H1 (cell line): ENCODE measurements around the gene SH2D5.

Experiments used
- EP300 ChIP-seq, 2 experiments: IDR thresholded peaks; 1 replicate in 1 of 2; 2 replicates in 1 of 2; pipeline ENCODE4 v1.6.1; 2011 to 2012; ENCODE audit warnings: low read depth in 2 of 2, low read length in 2 of 2, mild to moderate bottlenecking in 2 of 2, borderline replicate concordance in 1 of 2, inconsistent platforms in 1 of 2, moderate library complexity in 1 of 2
- EZH2 ChIP-seq: fragments of 200-600 bp; sonication (generic); IDR thresholded peaks from 2 replicates; pipeline ENCODE4 v1.7.1; 2012; ENCODE audit warnings: low read depth, mild to moderate bottlenecking, moderate library complexity, low read length, inconsistent platforms; ENCODE audit not compliant: severe bottlenecking
- GABPA ChIP-seq: IDR thresholded peaks from 2 replicates; pipeline ENCODE4 v1.6.1; 2011; ENCODE audit warnings: mild to moderate bottlenecking, low read length, moderate library complexity, borderline replicate concordance; ENCODE audit not compliant: insufficient read depth
- KDM1A ChIP-seq: fragments of 200-600, 300-600 bp; sonication (generic); IDR thresholded peaks from 2 replicates; pipeline ENCODE4 v1.7.1; 2016; ENCODE audit warnings: mild to moderate bottlenecking, low read length, borderline replicate concordance
- MAX ChIP-seq: IDR thresholded peaks from 2 replicates; pipeline ENCODE4 v1.6.1; 2012; ENCODE audit warnings: inconsistent platforms
- PHF8 ChIP-seq: fragments of 200-600 bp; sonication (generic); conservative IDR thresholded peaks from 2 replicates; pipeline ENCODE4 v1.7.1; 2012; ENCODE audit warnings: low read depth, mild to moderate bottlenecking, inconsistent platforms, low read length, moderate library complexity
- SRF ChIP-seq: IDR thresholded peaks from 2 replicates; pipeline ENCODE4 v1.6.1; 2011; ENCODE audit warnings: mild to moderate bottlenecking, low read depth, low read length, moderate library complexity
- TF ChIP-seq, protein P1 (sequence below), 3 experiments: IDR thresholded peaks; 1 replicate in 2 of 3; 2 replicates in 1 of 3; pipeline versions ENCODE4 v1.5.1 to v1.6.1; 2011; ENCODE audit warnings: low read length in 3 of 3, mild to moderate bottlenecking in 3 of 3, inconsistent platforms in 2 of 3, low read depth in 1 of 3, moderate library complexity in 1 of 3; ENCODE audit not compliant: insufficient read depth in 1 of 3; ENCODE audit errors: control extremely low read depth in 1 of 3
- TF ChIP-seq, protein P2 (sequence below): IDR thresholded peaks from 2 replicates; pipeline ENCODE4 v1.6.1; 2011; ENCODE audit warnings: low read length, improper control_type of control experiment
- TF ChIP-seq, protein P3 (sequence below): fragments of 300-600 bp; sonication (generic); IDR thresholded peaks from 2 replicates; pipeline ENCODE4 v1.7.1; 2012; ENCODE audit warnings: low read length, moderate library complexity, mild to moderate bottlenecking, inconsistent platforms; ENCODE audit not compliant: insufficient replicate concordance

DNA sequence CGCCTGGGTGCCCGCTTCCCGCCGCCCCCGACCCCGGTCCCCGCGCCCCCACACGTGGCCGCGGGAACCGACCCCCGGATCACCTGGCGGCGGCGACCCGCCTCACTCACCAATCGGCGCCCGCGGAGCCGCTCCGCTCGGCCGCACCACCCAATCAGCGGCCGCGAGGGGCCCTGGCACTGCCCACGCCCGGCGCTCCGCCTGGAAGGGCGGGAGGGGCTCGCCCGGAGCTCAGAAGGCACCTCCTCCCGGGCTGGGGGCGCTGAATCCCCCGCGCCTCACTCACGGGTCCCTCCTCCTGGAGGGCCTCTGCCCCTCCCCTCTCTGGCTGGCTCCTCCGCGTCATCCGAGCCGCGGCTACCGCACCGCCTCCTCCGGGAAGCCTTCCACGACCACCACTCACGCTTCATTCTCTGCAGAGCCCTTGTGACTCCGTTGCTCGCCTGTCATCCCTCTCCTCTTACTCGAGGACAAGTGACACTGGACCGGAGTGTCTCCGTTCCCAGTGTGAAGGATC is 374 bp downstream of the SH2D5 start:
- TF ChIP-seq MAX (no peak), GABPA (no peak), EP300 (IDR thresholded peaks at IDR 0.05; ENCODE audit: borderline replicate concordance in 1 of 2, low read depth in 2 of 2, low read length in 2 of 2) (no peak), PHF8 (no peak; the same call in 1 of the 2 replicates), EZH2 (no peak), SRF (no peak), KDM1A (peak; percentile 88)
- TF ChIP-seq, protein P1, sequence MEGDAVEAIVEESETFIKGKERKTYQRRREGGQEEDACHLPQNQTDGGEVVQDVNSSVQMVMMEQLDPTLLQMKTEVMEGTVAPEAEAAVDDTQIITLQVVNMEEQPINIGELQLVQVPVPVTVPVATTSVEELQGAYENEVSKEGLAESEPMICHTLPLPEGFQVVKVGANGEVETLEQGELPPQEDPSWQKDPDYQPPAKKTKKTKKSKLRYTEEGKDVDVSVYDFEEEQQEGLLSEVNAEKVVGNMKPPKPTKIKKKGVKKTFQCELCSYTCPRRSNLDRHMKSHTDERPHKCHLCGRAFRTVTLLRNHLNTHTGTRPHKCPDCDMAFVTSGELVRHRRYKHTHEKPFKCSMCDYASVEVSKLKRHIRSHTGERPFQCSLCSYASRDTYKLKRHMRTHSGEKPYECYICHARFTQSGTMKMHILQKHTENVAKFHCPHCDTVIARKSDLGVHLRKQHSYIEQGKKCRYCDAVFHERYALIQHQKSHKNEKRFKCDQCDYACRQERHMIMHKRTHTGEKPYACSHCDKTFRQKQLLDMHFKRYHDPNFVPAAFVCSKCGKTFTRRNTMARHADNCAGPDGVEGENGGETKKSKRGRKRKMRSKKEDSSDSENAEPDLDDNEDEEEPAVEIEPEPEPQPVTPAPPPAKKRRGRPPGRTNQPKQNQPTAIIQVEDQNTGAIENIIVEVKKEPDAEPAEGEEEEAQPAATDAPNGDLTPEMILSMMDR (IDR thresholded peaks at IDR 0.05; ENCODE audit: control extremely low read depth in 1 of 3, insufficient read depth in 1 of 3, low read depth in 1 of 3, low read length in 3 of 3), result no peak
- TF ChIP-seq, protein P2, sequence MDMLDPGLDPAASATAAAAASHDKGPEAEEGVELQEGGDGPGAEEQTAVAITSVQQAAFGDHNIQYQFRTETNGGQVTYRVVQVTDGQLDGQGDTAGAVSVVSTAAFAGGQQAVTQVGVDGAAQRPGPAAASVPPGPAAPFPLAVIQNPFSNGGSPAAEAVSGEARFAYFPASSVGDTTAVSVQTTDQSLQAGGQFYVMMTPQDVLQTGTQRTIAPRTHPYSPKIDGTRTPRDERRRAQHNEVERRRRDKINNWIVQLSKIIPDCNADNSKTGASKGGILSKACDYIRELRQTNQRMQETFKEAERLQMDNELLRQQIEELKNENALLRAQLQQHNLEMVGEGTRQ, result no peak
- TF ChIP-seq, protein P3, sequence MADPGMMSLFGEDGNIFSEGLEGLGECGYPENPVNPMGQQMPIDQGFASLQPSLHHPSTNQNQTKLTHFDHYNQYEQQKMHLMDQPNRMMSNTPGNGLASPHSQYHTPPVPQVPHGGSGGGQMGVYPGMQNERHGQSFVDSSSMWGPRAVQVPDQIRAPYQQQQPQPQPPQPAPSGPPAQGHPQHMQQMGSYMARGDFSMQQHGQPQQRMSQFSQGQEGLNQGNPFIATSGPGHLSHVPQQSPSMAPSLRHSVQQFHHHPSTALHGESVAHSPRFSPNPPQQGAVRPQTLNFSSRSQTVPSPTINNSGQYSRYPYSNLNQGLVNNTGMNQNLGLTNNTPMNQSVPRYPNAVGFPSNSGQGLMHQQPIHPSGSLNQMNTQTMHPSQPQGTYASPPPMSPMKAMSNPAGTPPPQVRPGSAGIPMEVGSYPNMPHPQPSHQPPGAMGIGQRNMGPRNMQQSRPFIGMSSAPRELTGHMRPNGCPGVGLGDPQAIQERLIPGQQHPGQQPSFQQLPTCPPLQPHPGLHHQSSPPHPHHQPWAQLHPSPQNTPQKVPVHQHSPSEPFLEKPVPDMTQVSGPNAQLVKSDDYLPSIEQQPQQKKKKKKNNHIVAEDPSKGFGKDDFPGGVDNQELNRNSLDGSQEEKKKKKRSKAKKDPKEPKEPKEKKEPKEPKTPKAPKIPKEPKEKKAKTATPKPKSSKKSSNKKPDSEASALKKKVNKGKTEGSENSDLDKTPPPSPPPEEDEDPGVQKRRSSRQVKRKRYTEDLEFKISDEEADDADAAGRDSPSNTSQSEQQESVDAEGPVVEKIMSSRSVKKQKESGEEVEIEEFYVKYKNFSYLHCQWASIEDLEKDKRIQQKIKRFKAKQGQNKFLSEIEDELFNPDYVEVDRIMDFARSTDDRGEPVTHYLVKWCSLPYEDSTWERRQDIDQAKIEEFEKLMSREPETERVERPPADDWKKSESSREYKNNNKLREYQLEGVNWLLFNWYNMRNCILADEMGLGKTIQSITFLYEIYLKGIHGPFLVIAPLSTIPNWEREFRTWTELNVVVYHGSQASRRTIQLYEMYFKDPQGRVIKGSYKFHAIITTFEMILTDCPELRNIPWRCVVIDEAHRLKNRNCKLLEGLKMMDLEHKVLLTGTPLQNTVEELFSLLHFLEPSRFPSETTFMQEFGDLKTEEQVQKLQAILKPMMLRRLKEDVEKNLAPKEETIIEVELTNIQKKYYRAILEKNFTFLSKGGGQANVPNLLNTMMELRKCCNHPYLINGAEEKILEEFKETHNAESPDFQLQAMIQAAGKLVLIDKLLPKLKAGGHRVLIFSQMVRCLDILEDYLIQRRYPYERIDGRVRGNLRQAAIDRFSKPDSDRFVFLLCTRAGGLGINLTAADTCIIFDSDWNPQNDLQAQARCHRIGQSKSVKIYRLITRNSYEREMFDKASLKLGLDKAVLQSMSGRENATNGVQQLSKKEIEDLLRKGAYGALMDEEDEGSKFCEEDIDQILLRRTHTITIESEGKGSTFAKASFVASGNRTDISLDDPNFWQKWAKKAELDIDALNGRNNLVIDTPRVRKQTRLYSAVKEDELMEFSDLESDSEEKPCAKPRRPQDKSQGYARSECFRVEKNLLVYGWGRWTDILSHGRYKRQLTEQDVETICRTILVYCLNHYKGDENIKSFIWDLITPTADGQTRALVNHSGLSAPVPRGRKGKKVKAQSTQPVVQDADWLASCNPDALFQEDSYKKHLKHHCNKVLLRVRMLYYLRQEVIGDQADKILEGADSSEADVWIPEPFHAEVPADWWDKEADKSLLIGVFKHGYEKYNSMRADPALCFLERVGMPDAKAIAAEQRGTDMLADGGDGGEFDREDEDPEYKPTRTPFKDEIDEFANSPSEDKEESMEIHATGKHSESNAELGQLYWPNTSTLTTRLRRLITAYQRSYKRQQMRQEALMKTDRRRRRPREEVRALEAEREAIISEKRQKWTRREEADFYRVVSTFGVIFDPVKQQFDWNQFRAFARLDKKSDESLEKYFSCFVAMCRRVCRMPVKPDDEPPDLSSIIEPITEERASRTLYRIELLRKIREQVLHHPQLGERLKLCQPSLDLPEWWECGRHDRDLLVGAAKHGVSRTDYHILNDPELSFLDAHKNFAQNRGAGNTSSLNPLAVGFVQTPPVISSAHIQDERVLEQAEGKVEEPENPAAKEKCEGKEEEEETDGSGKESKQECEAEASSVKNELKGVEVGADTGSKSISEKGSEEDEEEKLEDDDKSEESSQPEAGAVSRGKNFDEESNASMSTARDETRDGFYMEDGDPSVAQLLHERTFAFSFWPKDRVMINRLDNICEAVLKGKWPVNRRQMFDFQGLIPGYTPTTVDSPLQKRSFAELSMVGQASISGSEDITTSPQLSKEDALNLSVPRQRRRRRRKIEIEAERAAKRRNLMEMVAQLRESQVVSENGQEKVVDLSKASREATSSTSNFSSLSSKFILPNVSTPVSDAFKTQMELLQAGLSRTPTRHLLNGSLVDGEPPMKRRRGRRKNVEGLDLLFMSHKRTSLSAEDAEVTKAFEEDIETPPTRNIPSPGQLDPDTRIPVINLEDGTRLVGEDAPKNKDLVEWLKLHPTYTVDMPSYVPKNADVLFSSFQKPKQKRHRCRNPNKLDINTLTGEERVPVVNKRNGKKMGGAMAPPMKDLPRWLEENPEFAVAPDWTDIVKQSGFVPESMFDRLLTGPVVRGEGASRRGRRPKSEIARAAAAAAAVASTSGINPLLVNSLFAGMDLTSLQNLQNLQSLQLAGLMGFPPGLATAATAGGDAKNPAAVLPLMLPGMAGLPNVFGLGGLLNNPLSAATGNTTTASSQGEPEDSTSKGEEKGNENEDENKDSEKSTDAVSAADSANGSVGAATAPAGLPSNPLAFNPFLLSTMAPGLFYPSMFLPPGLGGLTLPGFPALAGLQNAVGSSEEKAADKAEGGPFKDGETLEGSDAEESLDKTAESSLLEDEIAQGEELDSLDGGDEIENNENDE, result no peak
